ENCODE data around the gene YPEL2.

The YPEL2 gene

DNA sequence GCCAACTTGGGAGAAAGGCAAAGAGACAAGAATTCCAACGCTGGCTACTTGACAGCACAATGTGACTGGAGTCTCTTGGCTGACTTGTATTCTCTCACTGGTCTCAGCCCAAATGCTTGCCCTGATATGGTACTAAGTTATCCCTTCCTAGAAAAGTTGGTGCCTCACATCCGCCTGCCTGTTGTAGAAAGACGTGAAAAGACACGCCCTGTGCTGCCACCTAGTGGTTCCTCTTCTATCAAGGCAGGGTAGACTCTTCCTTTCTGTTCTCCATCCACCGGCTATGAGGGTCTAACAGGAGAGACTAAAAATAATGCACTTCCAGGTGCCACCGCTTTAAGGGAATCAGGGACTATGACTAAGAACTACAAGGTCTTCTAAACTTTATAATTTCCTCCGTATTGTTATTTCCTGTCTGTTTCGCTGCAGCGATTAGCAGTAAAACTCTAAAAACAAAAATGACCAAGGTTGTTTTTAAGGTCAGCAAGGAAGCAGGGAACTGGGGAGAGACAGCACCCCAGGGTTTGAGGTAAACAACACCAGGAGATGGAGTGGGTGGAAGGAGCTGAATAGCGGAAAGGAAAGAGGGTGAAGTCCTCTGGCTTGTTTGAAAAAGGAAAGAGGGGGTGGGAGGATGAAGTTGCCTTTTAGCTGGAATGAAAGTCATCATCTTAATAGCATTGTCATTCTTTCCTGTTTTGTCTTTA, 109.5 kb downstream of the YPEL2 start:
- peak; percentile 85 for DNase-seq (ENCODE audit: low read depth, low spot score)
- H3K4me3 ChIP-seq (ENCODE audit: low read length), result no peak overlapping the region

DNA sequence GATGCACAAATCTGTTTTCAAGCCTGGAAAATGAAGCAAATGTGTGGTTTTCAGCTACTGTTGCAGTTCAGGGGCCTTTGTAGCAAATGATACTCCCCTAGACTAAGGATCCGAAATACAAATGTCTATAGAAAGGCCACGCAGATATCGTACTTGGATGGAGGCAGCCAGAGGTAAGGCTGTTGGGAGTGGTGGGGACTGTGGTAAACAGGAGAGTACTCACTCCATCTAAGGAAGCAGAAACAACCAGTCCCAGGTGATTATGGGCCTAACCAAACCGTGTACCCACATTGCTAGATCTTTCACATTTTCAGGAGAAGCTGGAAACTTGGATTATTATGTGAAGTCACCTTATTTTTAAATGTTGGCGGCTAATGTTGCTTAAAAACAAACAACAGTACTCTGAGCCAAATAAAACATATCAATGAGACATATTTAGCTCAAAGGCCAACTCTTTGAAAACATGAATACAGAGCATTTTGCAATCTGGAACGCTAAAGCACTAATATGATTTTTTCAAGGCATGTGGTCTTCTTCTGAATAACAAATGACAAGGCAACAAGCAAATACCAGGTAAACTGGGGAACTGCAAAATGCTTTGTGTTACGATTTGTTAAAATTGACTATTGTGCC, 110.1 kb downstream of the YPEL2 start:
- no peak for DNase-seq (ENCODE audit: low read depth, low spot score)
- H3K4me3 ChIP-seq (ENCODE audit: low read length), result no peak overlapping the region

DNA sequence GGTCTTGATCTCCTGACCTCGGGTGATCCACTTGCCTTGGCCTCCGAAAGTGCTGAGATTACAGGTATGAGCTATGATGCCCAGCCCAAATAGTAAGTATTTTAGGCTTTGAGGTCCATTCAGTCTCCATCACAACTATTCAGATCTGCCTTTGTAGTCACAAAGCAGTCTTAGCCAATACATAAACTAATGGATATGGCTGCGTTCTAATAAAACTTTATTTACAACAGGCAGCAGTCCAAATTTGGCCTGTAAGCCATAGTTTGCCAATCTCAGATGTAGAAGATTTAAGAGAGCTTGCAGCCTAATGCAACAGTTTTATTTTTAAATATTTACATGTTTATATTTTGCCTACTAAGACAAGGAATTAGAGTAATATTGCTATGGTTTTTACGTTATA, 111.7 kb downstream of the YPEL2 start:
- no peak overlapping the region for H3K4me3 ChIP-seq (ENCODE audit: low read length)

More for the DNA sequence above, 111.7 kb downstream of the YPEL2 start:
- DNase-seq (ENCODE audit: low read depth, low spot score), result no peak
